Endothelial cell of umbilical vein (primary cell): ENCODE data around the gene FBXO24. TPM values are rescaled to one million over a fixed set of nuclear protein-coding genes. Genes with fewer than 3 reads are reported as not detected.

ENCODE experiments used
- BruUV-seq: library from RNA; stranded (reverse); fragments of 400-500 nt; replicated peaks from 2 replicates; lab custom pipeline; 2021; lab: Mats Ljungman, UMichigan
- CTCF ChIA-PET: fragments of 300-600, 350-600 bp; sonication (Branson Sonifier 250); formaldehyde crosslinking; loops from one replicate; lab custom pipeline; 2021; ENCODE audit warnings: antibody characterized with exemption, inconsistent platforms; lab: Charles Lee
- POLR2A ChIA-PET: fragments of 300-600, 350-600 bp; sonication (Branson Sonifier 250); formaldehyde crosslinking; loops from one replicate; lab custom pipeline; 2021; ENCODE audit warnings: antibody characterized with exemption, inconsistent platforms; lab: Charles Lee
- DNase-seq: peaks from one replicate; pipeline ENCODE4 v3.0.0-alpha.2; 2011; ENCODE audit warnings: low read depth, low spot score
- FAIRE-seq: peaks from 2 replicates; lab custom pipeline; 2011; peaks lifted over from hg19 to GRCh38; lab: Jason Lieb, UNC
- H2AFZ ChIP-seq: 2 replicates; pipeline ENCODE4 v1.6.0; 2012; ENCODE audit warnings: low read depth, low read length, control low read depth, inconsistent platforms
- H3K27ac ChIP-seq: 2 replicates; pipeline ENCODE4 v1.5.1; 2011; ENCODE audit warnings: low read depth, mild to moderate bottlenecking, control low read depth, low read length, moderate library complexity; ENCODE audit not compliant: insufficient read depth
- H3K27me3 ChIP-seq, 2 experiments: 2 replicates each; pipeline versions ENCODE4 v1.6.0 to v1.6.1; 2011; ENCODE audit warnings: low read length in 2 of 2, mixed read lengths in 1 of 2; ENCODE audit not compliant: control insufficient read depth in 2 of 2, insufficient read depth in 2 of 2
- H3K36me3 ChIP-seq, 2 experiments: 2 replicates in 1 of 2; 3 replicates in 1 of 2; pipeline ENCODE4 v1.5.1; 2011; ENCODE audit warnings: low read length in 2 of 2, mild to moderate bottlenecking in 1 of 2, moderate library complexity in 1 of 2; ENCODE audit not compliant: control insufficient read depth in 2 of 2, insufficient read depth in 2 of 2; ENCODE audit errors: extremely low read depth in 1 of 2
- H3K4me1 ChIP-seq: 3 replicates; pipeline ENCODE4 v1.5.1; 2011; ENCODE audit warnings: mild to moderate bottlenecking, low read length; ENCODE audit not compliant: control insufficient read depth, insufficient read depth; ENCODE audit errors: extremely low read depth
- H3K4me2 ChIP-seq: 2 replicates; pipeline ENCODE4 v1.6.1; 2011; ENCODE audit warnings: low read length, control low read depth, mixed read lengths; ENCODE audit not compliant: insufficient read depth
- H3K4me3 ChIP-seq, 3 experiments: fragments of 200-600 bp in 1 of 3; sonication (generic), shearing (Covaris generic) in 1 of 3; replicated peaks in 1 of 3; 2 replicates each; pipeline ENCODE4 v1.5.1; 2011 to 2016; ENCODE audit warnings: control low read depth in 3 of 3, low read length in 3 of 3, mild to moderate bottlenecking in 2 of 3, inconsistent platforms in 1 of 3, low read depth in 1 of 3, moderate library complexity in 1 of 3; ENCODE audit not compliant: insufficient read depth in 1 of 3
- H3K79me2 ChIP-seq: 2 replicates; pipeline ENCODE4 v1.6.0; 2012; ENCODE audit warnings: low read length, inconsistent platforms; ENCODE audit not compliant: control insufficient read depth, insufficient read depth
- H3K9ac ChIP-seq: replicated peaks from 2 replicates; pipeline ENCODE3; 2011; ENCODE audit warnings: low read length, control low read depth; ENCODE audit not compliant: insufficient read depth; ENCODE audit errors: extremely low read depth
- H3K9me1 ChIP-seq: replicated peaks from 3 replicates; pipeline ENCODE4 v1.6.0; 2011; ENCODE audit warnings: mild to moderate bottlenecking, low read length; ENCODE audit not compliant: control insufficient read depth, insufficient read depth; ENCODE audit errors: extremely low read depth
- H3K9me3 ChIP-seq: replicated peaks from 2 replicates; pipeline ENCODE4 v1.5.1; 2012; ENCODE audit warnings: low read length, inconsistent platforms; ENCODE audit not compliant: control insufficient read depth, insufficient read depth
- H4K20me1 ChIP-seq: replicated peaks from 2 replicates; pipeline ENCODE3; 2011; ENCODE audit warnings: mild to moderate bottlenecking, low read length; ENCODE audit not compliant: control insufficient read depth, insufficient read depth; ENCODE audit errors: extremely low read depth
- EZH2 ChIP-seq: IDR thresholded peaks from 2 replicates; pipeline ENCODE4 v1.6.1; 2012; ENCODE audit warnings: borderline replicate concordance, low read depth, mild to moderate bottlenecking, moderate library complexity, low read length, inconsistent platforms; ENCODE audit not compliant: severe bottlenecking
- FOS ChIP-seq: IDR thresholded peaks from 2 replicates; pipeline ENCODE4 v1.6.1; 2011; ENCODE audit warnings: mild to moderate bottlenecking, low read length, moderate library complexity, borderline replicate concordance; ENCODE audit not compliant: insufficient read depth
- GATA2 ChIP-seq: IDR thresholded peaks from 2 replicates; pipeline ENCODE4 v1.7.0; 2011; ENCODE audit warnings: low read depth, mild to moderate bottlenecking, moderate library complexity, mixed read lengths, low read length; ENCODE audit not compliant: insufficient read length, insufficient read depth
- JUN ChIP-seq: IDR thresholded peaks from 2 replicates; pipeline ENCODE4 v1.6.1; 2011; ENCODE audit warnings: borderline replicate concordance, low read depth; ENCODE audit not compliant: insufficient read length, insufficient read depth
- MYC ChIP-seq: IDR thresholded peaks from one replicate; pipeline ENCODE4 v1.6.1; 2011; ENCODE audit warnings: mild to moderate bottlenecking, low read depth, low read length
- POLR2A ChIP-seq: IDR thresholded peaks from 2 replicates; pipeline ENCODE4 v1.6.1; 2012; ENCODE audit warnings: low read depth, mild to moderate bottlenecking, control low read depth, low read length
- POLR2AphosphoS5 ChIP-seq: IDR thresholded peaks from 2 replicates; pipeline ENCODE4 v1.6.1; 2012; ENCODE audit warnings: low read depth, mild to moderate bottlenecking, control low read depth, low read length, moderate library complexity; ENCODE audit not compliant: insufficient read depth
- dilution Hi-C: fragments of 300-500 bp; cut with MboI; formaldehyde crosslinking; loops from one replicate; pipeline ENCODE4 v1.15.0; 2019; ENCODE audit warnings: low sequenced_read_pairs; ENCODE audit not compliant: extremely low pct_ligation_motif_present
- intact Hi-C: fragments of 100-400 bp; cut with micrococcal nuclease; formaldehyde crosslinking; loops from one replicate; pipeline ENCODE4 v1.10.0; 2022
- polyA plus RNA-seq, 4 experiments: library from polyadenylated mRNA; depleted of rRNA in 3 of 4; stranded (reverse) in 3 of 4; unstranded in 1 of 4; fragments of >200 nt; gene quantifications; 2 replicates each; pipeline versions ENCODE4 v1.2.1 to v1.2.3, GENCODE V29; 2011 to 2012; ENCODE audit warnings: missing spikeins in 1 of 4
- total RNA-seq: library from RNA; stranded (reverse); gene quantifications from 2 replicates; pipeline ENCODE4 v1.2.3, GENCODE V29; 2021
- TF ChIP-seq, protein P1 (sequence below), 2 donors: IDR thresholded peaks; 1 replicate in 1 of 2; 2 replicates in 1 of 2; pipeline ENCODE4 v1.5.1; 2011; ENCODE audit warnings: low read length in 2 of 2, mild to moderate bottlenecking in 2 of 2, moderate library complexity in 2 of 2, control low read depth in 1 of 2, inconsistent platforms in 1 of 2, low read depth in 1 of 2; ENCODE audit not compliant: insufficient read depth in 1 of 2; ENCODE audit errors: extremely low read depth in 1 of 2
- TF ChIP-seq, protein P2 (sequence below): IDR thresholded peaks from 2 replicates; pipeline ENCODE4 v1.6.1; 2011; ENCODE audit not compliant: insufficient read depth, insufficient read length

The FBXO24 gene
- total and polyA plus RNA-seq, 2 donors (not counting 3 experiments of a cell fraction or from before 2014, with no cell fraction given), result 0.37 to 0.38 TPM

DNA sequence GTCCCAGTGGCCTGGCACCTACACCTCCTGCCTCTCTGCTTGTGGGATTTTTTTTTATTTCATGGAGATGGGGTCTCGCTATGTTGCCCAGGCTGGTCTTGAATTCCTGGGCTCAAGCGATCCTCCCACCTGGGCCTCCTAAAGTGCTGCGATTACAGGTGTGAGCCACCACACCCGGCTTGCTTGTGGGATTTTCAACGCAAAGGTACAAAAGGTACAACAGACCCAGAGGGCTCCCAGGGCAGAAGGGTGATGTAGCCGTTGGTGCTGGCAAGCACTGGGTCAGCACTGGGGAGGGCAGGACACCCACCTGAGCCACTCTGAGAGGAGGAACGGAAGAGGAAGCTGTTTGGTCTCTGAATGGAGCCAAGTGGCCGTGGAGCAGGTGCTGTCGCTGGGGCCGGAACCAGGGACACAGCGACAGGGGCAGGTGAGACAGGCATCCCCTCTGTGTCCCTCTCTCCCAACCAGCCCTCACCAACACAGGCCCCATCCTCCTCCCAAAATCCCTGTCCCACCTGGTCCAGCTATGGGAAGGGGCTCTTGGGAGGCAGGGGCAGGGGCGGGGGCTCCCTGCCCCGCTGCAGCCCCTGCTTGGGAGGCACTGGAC is 9.6 kb upstream of the FBXO24 start:
- Histone ChIP-seq H3K4me2 (no peak overlapping the region), H3K79me2 (no peaks in the 10 kb centered on the region), H3K36me3 (peaks cover 9 to 49% of the 10 kb centered on the region in 2 experiments), H2AFZ (no peak overlapping the region), H3K4me3 (no peak overlapping the region), H3K27ac (no peak overlapping the region), H3K9me1 (no peaks in the 10 kb centered on the region), H3K27me3 (no peaks in the 10 kb centered on the region), H3K4me1 (no peaks in the 10 kb centered on the region), H4K20me1 (no peaks in the 10 kb centered on the region), H3K9ac (no peak overlapping the region), H3K9me3 (no peaks in the 10 kb centered on the region)
- dilution Hi-C loops (no loop called here), intact Hi-C loops (no loop called here)
- DNase-seq (no peak), FAIRE-seq (no peak)
- POLR2A ChIA-PET, result interaction anchor here (1.7 kb wide), 1 partner anchor 9 kb away, joined by 6 read pairs; the partner anchor contains the start of genes FBXO24 and LRCH4
- TF ChIP-seq MYC (no peak), FOS (no peak), EZH2 (no peak), POLR2A (no peak), POLR2AphosphoS5 (no peak), GATA2 (no peak), JUN (no peak)
- TF ChIP-seq, protein P1, sequence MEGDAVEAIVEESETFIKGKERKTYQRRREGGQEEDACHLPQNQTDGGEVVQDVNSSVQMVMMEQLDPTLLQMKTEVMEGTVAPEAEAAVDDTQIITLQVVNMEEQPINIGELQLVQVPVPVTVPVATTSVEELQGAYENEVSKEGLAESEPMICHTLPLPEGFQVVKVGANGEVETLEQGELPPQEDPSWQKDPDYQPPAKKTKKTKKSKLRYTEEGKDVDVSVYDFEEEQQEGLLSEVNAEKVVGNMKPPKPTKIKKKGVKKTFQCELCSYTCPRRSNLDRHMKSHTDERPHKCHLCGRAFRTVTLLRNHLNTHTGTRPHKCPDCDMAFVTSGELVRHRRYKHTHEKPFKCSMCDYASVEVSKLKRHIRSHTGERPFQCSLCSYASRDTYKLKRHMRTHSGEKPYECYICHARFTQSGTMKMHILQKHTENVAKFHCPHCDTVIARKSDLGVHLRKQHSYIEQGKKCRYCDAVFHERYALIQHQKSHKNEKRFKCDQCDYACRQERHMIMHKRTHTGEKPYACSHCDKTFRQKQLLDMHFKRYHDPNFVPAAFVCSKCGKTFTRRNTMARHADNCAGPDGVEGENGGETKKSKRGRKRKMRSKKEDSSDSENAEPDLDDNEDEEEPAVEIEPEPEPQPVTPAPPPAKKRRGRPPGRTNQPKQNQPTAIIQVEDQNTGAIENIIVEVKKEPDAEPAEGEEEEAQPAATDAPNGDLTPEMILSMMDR (IDR thresholded peaks at IDR 0.05; ENCODE audit: extremely low read depth in 1 of 2, insufficient read depth in 1 of 2, low read depth in 1 of 2, low read length in 2 of 2), result no peak
- TF ChIP-seq, protein P2, sequence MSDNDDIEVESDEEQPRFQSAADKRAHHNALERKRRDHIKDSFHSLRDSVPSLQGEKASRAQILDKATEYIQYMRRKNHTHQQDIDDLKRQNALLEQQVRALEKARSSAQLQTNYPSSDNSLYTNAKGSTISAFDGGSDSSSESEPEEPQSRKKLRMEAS, result no peak
- CTCF ChIA-PET, result interaction anchor here (1.5 kb wide), 1 partner anchor 117 kb away, joined by 3 read pairs; no protein-coding TSS in a partner anchor
- BruUV-seq, result no TSS peak
